ENCODE results near the gene CCDC192.

DNA sequence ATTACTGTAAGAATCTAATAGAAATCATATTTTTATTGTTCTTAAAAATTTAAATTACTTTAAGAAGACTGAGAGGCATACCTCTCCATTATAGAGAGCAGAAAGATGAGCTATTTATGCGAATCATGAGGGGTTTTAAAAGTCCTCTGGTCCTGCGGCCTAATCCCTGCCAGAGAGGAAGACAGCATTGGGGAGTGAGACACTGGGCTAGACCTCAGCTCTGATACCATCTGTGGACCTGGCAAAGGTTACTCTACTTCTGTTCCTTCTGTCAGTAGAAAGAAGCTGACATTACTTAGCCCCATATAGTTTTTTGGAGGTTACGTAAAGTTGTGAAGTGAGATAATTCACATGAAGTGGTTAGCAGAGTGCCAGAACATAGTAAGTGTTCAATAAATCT, 103.6 kb downstream of the CCDC192 start:
- TF ChIP-seq, protein P1, sequence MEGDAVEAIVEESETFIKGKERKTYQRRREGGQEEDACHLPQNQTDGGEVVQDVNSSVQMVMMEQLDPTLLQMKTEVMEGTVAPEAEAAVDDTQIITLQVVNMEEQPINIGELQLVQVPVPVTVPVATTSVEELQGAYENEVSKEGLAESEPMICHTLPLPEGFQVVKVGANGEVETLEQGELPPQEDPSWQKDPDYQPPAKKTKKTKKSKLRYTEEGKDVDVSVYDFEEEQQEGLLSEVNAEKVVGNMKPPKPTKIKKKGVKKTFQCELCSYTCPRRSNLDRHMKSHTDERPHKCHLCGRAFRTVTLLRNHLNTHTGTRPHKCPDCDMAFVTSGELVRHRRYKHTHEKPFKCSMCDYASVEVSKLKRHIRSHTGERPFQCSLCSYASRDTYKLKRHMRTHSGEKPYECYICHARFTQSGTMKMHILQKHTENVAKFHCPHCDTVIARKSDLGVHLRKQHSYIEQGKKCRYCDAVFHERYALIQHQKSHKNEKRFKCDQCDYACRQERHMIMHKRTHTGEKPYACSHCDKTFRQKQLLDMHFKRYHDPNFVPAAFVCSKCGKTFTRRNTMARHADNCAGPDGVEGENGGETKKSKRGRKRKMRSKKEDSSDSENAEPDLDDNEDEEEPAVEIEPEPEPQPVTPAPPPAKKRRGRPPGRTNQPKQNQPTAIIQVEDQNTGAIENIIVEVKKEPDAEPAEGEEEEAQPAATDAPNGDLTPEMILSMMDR (IDR thresholded peaks at IDR 0.05; ENCODE audit: low read depth, low read length): no peak
- no peak for TF ChIP-seq POLR2A (IDR thresholded peaks at IDR 0.05; ENCODE audit: extremely low read depth, insufficient read length)
- no peak for TF ChIP-seq MYC (IDR thresholded peaks at IDR 0.05; ENCODE audit: low read depth, low read length)
